LHCN-M2 (cell line): ENCODE results near the gene ATN1. TPM values are rescaled to one million over a fixed set of nuclear protein-coding genes. Genes with fewer than 3 reads are reported as not detected.

Experiments used
- DNase-seq: peaks from one replicate; pipeline ENCODE4 v3.0.0-alpha.2; 2012; ENCODE audit warnings: low read depth
- total RNA-seq: library from RNA; depleted of rRNA; stranded (reverse); fragments of >200 nt; gene quantifications from 2 replicates; pipeline ENCODE4 v1.2.3, GENCODE V29; 2014

Gene ATN1
- total RNA-seq, 1 experiment from 2014 or later = 15.4 TPM

GRCh38 chr12:6925239-6925539 is 2.6 kb upstream of the ATN1 start:
- DNase-seq = no peak

- peak; percentile 91 for DNase-seq
Measured at GRCh38 chr12:6925540-6926279, 2.0 kb upstream of the ATN1 start.

- no peak for DNase-seq
Measured at GRCh38 chr12:6928022-6928702, 403 bp downstream of the ATN1 start.

GRCh38 chr12:6928703-6929407 is 1.1 kb downstream of the ATN1 start:
- DNase-seq = no peak

- DNase-seq = no peak
Measured at GRCh38 chr12:6929466-6930452, 2.0 kb downstream of the ATN1 start.

GRCh38 chr12:6932766-6933165 is 5.0 kb downstream of the ATN1 start:
- no peak for DNase-seq

GRCh38 chr12:6934110-6934509 is 6.4 kb downstream of the ATN1 start:
- no peak for DNase-seq

- DNase-seq = no peak
Measured at GRCh38 chr12:6935371-6936193, 7.8 kb downstream of the ATN1 start.

- DNase-seq = no peak
Measured at GRCh38 chr12:6936194-6936635, 8.5 kb downstream of the ATN1 start.

GRCh38 chr12:6936636-6937480 is 9.1 kb downstream of the ATN1 start:
- no peak for DNase-seq

- peak; percentile 87 for DNase-seq
Measured at GRCh38 chr12:6937481-6938352, 10.0 kb downstream of the ATN1 start.

- no peak for DNase-seq
Measured at GRCh38 chr12:6938353-6939190, 10.8 kb downstream of the ATN1 start.

- DNase-seq = no peak
Measured at GRCh38 chr12:6939191-6939540, 11.4 kb downstream of the ATN1 start.

- no peak for DNase-seq
Measured at GRCh38 chr12:6941267-6941666, 13.5 kb downstream of the ATN1 start.

- no peak for DNase-seq
Measured at GRCh38 chr12:6941782-6942181, 14.0 kb downstream of the ATN1 start.

- DNase-seq = no peak
Measured at GRCh38 chr12:6942331-6942665, 14.5 kb downstream of the ATN1 start.

- DNase-seq = peak; percentile 93
Measured at GRCh38 chr12:6943389-6943721, 15.6 kb downstream of the ATN1 start.

- peak; percentile 94 for DNase-seq
Measured at GRCh38 chr12:6943722-6944380, 16.1 kb downstream of the ATN1 start, which contains the start of the genes C12orf57 and RNU7-1. Gene C12orf57, plus strand, starts transcription at chr12:6944022. Its CDS starts 100 bp downstream, at chr12:6944122. Gene RNU7-1, plus strand, starts transcription at chr12:6943816.
